Measurements from ENCODE around the gene USH2A.

Gene USH2A

DNA sequence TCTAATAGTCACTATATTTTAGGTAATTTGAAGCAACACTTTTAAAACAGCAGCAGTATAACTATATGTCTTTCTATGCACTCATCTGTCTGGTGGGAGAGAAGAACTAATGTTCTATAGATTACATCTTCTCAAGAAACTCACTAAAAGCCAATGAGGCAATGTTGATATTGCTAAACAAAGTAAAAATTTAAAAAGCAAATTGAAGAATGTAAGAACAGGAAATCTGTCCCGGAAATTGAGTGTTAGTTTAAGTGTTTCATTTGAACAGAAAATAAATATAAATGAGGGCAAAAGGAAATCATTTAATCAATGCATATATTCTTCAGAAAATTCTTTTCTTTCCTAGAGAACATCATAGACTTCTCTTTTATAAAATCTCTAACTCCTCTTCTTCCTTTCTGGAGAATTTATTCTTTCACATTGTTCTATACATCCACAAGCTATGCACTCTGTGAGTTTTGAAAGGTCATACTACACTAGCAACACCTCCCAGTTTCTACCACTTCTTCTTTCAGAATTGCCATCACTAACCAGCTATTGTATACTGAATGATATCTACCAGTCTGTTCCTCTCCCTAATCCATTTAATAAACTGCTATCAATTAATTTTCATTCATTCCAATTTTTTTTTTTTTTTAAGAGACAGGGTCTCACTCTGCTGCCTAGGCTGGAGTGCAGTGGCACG is 153.0 kb downstream of the USH2A start:
- TF ChIP-seq, protein P1, sequence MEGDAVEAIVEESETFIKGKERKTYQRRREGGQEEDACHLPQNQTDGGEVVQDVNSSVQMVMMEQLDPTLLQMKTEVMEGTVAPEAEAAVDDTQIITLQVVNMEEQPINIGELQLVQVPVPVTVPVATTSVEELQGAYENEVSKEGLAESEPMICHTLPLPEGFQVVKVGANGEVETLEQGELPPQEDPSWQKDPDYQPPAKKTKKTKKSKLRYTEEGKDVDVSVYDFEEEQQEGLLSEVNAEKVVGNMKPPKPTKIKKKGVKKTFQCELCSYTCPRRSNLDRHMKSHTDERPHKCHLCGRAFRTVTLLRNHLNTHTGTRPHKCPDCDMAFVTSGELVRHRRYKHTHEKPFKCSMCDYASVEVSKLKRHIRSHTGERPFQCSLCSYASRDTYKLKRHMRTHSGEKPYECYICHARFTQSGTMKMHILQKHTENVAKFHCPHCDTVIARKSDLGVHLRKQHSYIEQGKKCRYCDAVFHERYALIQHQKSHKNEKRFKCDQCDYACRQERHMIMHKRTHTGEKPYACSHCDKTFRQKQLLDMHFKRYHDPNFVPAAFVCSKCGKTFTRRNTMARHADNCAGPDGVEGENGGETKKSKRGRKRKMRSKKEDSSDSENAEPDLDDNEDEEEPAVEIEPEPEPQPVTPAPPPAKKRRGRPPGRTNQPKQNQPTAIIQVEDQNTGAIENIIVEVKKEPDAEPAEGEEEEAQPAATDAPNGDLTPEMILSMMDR (IDR thresholded peaks at IDR 0.05), result no peak

DNA sequence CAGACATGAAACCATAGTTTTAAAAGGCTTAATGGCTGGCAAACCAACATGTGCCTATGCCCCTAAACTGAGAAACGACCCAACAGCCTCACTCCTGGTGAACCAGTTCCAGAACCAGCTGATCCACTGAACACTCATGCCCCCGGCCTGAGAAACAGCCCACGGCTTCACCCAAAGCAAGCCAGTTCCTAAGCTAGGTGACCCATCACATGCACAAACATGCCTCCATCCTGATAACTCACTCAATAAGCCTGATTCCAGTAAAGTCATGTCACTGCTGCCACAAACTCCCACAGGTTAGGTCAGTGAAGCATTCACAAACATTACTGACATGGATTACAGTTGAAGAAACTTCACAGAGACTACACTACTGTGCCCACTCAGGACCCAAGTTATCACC is 161.6 kb downstream of the USH2A start:
- TF ChIP-seq, protein P1 (IDR thresholded peaks at IDR 0.05), result no peak

DNA sequence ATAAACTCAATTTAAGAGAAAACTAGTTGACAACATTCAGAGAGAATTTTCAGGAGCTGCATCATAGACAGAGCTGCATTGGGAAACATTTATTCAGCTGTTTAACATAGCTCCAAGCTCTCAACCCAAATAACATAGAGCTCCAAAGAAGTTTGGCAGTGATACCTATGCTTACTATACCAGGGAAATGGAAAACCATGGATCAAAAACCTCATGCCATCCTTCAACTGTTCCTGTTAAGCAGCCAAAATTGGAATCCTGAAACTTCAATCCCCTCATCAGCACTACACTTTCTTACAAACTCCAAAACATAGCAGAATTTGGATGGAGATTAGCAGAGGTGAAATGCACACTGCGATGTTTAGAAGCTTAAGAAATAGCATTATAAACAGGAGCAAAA is 164.4 kb downstream of the USH2A start:
- TF ChIP-seq, protein P1 (IDR thresholded peaks at IDR 0.05), result no peak

DNA sequence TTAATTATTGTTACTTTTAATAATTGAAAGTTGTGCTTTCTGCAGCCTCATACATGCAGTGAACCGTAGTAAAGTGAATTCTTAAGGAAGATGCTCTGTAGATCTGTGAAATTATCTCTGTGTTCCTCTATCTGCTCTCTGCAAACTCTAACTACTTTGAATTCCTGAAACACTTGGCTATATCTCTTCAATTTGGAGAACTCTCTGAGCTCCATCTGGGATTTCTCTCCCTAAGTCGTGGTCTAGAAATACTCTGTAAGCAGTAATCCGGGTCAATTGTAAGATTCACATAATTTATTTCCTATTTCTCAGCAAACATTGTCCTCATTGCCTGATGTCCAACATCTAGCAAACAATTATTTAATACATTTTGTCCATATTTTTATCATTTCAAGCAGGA is 164.9 kb downstream of the USH2A start:
- TF ChIP-seq, protein P1 (IDR thresholded peaks at IDR 0.05), result no peak

DNA sequence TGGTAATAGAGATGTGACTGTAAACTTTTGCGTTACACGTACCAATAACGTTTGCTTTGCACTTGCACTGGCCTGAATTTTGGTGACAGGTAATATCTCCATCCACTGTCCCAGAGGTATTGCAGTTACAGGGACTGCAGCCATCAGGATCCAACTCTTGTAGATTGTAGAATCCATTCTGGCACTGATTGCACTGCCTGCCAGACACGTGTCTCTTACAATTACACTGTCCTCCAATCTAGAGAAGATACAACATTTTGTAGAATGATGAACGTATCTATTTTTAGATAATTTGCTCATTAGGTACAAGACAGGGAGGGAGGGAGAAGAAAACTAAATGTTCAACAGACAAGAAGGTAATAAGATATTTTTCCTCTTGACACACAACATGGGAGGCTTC is 172.4 kb downstream of the USH2A start:
- TF ChIP-seq, protein P1 (IDR thresholded peaks at IDR 0.05), result no peak

DNA sequence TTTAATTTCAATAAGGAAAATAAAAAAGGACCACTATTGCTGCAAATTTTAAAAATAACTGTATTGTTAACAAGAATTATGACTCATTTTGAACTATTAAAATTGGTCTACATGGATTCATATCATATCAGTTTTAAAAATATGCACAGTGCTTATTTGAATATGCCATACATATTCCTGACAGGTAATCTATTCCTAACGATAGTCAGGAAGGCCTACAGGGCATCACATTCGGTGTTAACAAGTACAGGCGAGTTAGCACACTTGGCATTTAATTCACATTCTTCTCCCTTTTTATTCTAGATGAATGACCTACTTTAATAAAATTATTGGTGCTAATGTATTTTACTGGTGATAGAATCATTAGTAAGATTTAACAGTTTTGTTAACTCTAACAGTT is 174.6 kb downstream of the USH2A start:
- TF ChIP-seq, protein P1 (IDR thresholded peaks at IDR 0.05), result no peak

DNA sequence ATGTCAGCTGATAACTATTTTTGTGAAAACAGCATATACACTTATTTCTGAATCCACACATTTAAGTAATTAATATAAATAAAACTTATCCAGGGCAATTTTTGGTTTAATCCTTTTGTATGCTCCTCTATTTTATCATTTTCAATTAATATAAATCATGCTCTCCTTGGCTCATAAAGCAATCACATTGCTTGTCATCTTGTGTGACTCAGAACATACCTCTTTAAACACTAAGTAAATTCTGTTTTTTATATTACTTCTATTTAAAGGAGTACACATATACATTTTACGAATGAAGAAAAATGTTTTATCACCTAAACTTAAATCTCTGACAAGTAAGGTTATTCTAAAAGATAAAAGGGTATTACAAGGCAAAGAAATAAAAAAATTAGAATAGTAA is 175.3 kb downstream of the USH2A start:
- TF ChIP-seq, protein P1 (IDR thresholded peaks at IDR 0.05), result no peak

All from LNCAP (cell line).